Left forelimb (tissue), 1 donor: Measurements from ENCODE around the gene C10orf88.
"Not testable (repeated sequence)": the region's sequence is repeated elsewhere in the genome, so short reads cannot be mapped to it uniquely, and the experiment has no call there.

ENCODE experiments used
- DNase-seq: peaks from one replicate; pipeline ENCODE4 v3.0.0-alpha.2; 2018; ENCODE audit warnings: low spot score

The C10orf88 gene

DNA sequence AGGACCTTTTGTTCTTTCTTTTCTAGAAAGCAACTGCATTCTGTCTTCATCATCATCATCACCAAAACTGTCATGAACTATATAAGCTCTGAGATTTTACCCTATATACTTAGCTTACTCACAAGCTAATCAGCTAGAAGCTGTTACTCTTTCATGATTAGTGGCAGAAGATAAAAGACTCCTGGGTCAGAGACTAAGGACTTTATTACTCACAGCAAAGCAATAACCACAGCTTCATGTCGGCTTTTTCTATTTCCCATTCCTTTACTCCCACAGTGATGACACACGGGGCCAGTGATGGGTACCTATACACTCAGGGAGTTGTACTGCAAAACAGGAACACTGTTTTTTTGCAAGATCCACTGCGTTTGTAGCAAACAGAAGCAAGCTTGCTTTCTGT lies 8.4 kb upstream of the C10orf88 start:
- DNase-seq = no peak

DNA sequence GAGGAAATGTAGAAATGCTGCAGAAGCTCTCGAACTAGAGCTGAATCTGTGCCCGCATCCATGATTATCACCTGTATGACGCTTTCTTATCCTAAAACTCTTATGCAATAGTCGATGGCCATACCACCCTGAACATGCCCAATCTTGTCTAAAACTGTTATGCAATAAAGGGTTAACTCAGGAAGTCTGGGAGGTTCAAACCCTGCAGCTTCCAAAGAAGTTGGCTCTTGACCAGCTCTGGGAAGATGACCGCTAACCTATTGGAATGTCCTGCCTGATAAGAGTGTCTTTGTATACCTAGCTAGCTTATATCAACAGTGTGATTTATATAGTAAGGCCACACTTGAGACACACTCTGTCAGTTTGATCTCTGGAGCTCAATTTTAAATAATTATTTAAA lies 3.4 kb upstream of the C10orf88 start:
- DNase-seq = no peak

DNA sequence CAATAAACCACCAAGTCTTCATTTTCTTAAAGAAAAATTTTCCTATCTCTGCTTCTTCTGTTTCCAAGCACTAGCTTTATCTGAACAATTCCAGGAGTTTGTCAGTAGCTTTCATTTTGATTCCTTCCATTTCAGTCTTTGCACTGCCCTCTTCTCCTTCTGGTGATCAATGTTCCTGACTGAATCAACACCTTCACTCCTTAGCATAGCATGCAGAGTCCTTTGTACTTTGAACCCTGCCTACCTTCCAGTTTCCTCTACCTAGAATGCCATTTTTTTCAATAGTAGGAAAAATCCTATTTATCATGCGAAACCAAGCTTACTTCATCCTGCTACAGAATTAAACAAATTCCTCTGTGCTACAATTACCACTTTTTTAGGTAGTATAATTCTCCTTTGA lies 1.9 kb upstream of the C10orf88 start:
- no peak for DNase-seq

- DNase-seq = no peak
Observed at GRCh38 chr10:122954731-122955050, 664 bp upstream of the C10orf88 start.

- DNase-seq = no peak
Observed at GRCh38 chr10:122949296-122949695, 4.7 kb downstream of the C10orf88 start.

- no peak for DNase-seq
Observed at GRCh38 chr10:122939856-122940543, 14.0 kb downstream of the C10orf88 start.

DNA sequence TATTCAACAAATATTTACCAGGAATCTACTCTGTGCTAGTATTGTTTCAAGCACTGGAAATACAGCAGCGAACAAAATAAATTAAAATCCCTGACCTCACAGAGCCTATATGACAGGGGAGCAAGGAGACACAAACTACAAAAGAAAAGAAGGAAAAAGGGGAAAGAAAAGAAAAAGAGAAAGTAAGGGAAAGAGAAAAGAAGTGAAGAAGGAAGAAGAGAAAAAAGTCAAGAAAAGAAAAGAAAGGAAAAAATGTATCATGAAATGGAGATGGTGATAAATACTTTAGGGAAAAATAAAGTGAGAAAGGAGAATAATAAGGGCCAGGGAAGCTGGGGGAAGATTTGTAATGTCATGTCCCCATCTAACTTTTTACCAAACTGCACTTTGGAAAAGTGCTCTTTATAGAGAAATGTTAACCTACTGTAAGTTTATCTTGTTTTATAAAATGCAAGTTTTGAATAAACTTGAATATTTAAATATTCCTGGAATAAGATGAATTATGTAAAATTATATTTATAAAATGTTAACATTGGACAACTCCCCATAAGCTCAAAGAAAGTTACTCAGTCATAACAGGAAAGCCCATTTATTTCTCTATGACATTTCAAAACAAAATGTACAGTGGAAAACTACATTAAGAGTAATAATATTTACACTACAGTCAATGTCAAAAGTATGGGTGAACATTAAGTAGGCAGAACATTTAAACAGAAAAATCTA lies 14.7 kb downstream of the C10orf88 start:
- DNase-seq = no peak

- no peak for DNase-seq
Observed at GRCh38 chr10:122931088-122931906, 22.7 kb downstream of the C10orf88 start.

DNA sequence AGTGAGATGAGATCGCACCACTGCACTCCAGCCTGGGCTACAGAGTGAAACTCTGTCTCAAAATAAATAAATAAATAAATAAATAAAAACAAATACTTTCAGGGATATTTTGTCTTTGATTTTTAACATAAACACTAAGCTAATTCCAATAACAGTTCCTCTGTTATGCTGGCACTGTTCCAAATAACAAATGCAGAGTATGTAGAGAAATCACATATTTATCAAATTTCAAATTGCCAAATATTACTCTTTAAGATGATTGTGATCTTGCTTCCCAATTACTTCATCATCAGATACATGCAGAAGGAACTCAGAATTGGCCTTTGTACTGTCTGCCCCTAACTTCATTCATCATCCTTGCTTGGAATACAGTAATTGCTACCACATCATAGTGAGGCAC lies 23.9 kb downstream of the C10orf88 start:
- no peak for DNase-seq

- no peak for DNase-seq
Observed at GRCh38 chr10:122915700-122916099, 38.3 kb downstream of the C10orf88 start.

GRCh38 chr10:122911889-122912484 lies 42.0 kb downstream of the C10orf88 start:
- DNase-seq = no peak

- no peak for DNase-seq
Observed at GRCh38 chr10:122910310-122910709, 43.7 kb downstream of the C10orf88 start, which contains the start of gene FAM24A. Gene FAM24A (plus strand): TSS chr10:122910610. CDS start chr10:122911635, 1,025 bp downstream.

- DNase-seq = not testable (repeated sequence)
Observed at GRCh38 chr10:122903861-122904260, 50.2 kb downstream of the C10orf88 start.

DNA sequence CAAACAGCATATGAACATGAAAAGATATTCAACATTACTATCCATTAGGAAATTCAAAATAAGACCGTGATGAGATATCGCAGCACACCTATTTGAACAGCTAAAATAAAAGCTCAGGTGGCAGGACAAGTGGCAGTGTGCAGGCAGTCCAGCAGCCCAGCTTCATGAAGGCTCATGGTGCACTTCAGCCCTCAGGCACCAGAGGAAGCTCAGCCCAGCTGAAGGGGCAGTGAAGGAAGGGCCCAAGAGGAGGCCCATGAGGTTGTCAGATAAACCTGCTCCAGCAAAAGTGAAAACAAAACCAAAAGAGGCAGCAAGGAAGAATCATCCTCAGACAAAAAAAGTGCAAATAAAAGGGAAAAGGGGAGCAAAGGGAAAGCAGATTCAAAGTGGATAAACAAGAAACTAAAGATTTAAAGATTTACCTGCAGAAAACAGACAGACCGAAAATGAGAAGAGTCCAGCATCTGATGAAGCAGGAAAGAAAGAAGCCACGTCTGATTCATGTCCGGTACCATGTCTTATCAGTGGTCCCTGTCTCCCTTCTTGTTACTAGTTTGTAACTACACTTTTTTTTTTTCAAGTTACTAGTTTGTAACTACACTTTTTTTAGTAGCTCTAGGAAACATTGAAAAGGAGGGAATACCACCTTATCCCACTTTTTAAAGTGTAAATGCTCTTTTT lies 59.6 kb downstream of the C10orf88 start:
- DNase-seq = no peak

DNA sequence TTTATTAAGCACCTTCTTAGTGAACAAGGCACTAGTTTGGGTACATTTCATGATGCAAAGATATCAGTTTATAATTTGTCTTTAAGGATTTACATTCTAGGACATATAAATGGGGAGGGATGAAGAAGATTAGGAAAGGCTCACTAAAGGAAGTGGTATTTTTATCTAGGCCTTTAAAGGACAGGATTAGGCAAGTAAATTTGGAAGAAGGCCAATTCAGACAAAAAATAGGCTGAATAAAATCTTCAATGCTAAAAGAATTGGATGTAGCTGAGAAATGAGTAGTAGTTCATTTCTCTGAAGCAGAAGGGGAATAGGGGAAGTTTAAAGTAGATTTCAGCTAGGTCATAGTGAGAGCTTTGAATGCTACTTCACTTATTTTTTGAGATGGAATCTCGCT lies 69.9 kb downstream of the C10orf88 start:
- DNase-seq = no peak

DNA sequence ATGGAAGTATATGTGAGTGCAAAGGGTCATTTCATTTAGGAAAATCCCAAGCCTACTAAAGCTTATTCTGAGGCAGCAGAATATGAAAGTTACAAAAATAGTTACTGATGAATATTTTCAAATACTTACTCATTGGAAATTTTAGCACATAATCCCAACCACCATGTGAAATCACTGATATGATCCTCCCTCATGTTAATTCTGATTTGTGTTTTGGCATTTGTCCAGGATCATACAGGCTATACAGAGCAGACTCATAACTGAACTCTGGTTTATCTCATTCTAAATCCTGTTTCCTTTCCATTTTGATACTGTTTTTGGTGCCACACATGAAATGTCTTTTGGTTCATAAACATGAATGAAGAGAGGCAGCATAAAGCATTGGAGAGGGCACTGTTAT lies 71.3 kb downstream of the C10orf88 start:
- no peak for DNase-seq
